ENCODE measurements around the gene KAT2A.

DNA sequence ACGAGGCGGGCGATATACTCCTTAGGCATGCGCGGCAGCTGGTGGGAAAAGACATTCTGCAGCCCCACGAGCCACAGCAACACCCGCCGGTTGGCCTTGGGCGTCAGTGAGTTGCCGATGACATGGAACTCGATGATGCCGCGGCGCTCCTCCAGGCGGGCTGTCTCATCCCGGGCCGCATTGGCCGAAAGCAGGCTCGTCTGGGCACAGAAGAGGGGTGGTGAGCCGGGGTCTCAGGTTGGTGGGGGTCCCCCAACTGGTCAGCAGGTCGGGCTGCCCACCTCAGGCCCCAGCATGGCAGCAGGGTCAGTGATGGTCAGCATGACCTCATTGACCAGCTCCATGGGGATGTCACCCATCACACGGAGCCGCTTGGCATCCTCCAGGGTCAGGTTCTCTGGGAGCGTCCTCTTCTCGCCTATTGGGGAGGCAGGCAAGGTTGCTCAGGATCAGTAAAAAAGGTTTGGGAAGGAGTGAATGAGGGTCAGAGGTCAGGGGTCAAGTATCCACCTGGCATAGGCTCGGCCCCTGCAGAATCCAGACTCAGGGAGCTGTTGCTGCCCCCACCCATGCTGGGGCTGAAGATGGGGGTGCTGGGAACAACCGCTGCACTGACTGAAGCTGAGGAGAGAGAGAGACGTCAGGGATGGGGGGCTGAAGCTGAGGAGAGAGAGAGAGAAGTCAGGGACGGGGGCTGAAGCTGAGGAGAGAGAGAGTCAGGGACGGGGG is 3.6 kb downstream of the KAT2A start:
- TF ChIP-seq GATA3 (IDR thresholded peaks at IDR 0.05; ENCODE audit: low read depth, low read length): no peak
- no peak for TF ChIP-seq GATA2 (IDR thresholded peaks at IDR 0.05; ENCODE audit: low read depth, low read length)
